GM19035 (cell line): Measurements from ENCODE around the gene POU6F2.
"Not testable (repeated sequence)": the region's sequence is repeated elsewhere in the genome, so short reads cannot be mapped to it uniquely, and the experiment has no call there.

Experiments
- ATAC-seq: cut with Tn5 transposase; IDR thresholded peaks from one replicate; pipeline ENCODE4 v1.9.1; 2021; ENCODE audit not compliant: unreplicated experiment

POU6F2 gene

GRCh38 chr7:39294022-39294421, 316.3 kb downstream of the POU6F2 start:
- no peak for ATAC-seq

- no peak for ATAC-seq
Observed at GRCh38 chr7:39295796-39296195, 318.1 kb downstream of the POU6F2 start.

DNA sequence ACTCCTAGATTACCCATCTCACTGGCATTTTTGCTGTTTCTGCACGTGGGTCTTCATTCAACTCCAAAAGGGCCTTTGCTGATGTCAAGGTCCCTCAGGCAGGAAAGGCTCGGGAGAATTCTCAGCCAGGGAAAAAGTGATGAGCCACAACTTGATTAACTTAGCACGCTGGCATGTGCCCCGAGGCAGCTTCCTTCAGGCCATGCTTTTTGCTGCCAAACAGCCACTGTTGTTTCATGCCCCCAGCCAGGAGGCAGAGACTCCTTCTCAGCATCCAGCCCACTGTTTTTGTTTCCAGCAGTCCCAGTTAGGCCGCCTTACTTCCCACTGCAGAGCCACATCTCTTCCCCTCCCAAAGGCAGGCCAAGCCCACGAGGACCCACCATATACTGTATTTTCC, 322.0 kb downstream of the POU6F2 start:
- ATAC-seq = no peak

GRCh38 chr7:39300276-39300675, 322.6 kb downstream of the POU6F2 start:
- no peak for ATAC-seq

- no peak for ATAC-seq
Observed at GRCh38 chr7:39301543-39301942, 323.8 kb downstream of the POU6F2 start.

GRCh38 chr7:39304178-39304577, 326.5 kb downstream of the POU6F2 start:
- ATAC-seq = no peak

- no peak for ATAC-seq
Observed at GRCh38 chr7:39304668-39305405, 327.1 kb downstream of the POU6F2 start.

GRCh38 chr7:39306016-39306570, 328.4 kb downstream of the POU6F2 start:
- ATAC-seq = no peak

GRCh38 chr7:39310699-39311098, 333.0 kb downstream of the POU6F2 start:
- ATAC-seq = no peak

GRCh38 chr7:39312254-39312989, 334.7 kb downstream of the POU6F2 start:
- no peak for ATAC-seq

DNA sequence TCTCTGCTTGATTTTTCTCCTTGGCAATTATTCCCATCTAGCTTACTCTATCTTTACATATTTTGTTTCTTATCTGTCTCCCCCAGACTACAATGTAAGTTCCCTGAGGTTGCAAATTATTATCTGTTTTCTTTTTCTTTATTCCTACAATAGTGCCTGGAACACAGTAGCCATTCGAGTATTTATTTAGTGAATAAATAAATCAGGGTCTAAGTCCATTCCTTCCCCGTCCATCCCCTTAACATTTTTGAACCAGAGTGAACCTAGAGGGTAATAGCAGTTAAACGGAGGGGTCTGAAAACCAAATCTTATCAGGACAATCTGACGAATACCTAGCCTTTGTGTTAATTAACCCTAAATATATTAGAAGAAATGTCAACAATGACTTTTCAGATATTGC, 335.7 kb downstream of the POU6F2 start:
- ATAC-seq = no peak

GRCh38 chr7:39313974-39314373, 336.3 kb downstream of the POU6F2 start:
- ATAC-seq = no peak

GRCh38 chr7:39317107-39317506, 339.4 kb downstream of the POU6F2 start:
- no peak for ATAC-seq

DNA sequence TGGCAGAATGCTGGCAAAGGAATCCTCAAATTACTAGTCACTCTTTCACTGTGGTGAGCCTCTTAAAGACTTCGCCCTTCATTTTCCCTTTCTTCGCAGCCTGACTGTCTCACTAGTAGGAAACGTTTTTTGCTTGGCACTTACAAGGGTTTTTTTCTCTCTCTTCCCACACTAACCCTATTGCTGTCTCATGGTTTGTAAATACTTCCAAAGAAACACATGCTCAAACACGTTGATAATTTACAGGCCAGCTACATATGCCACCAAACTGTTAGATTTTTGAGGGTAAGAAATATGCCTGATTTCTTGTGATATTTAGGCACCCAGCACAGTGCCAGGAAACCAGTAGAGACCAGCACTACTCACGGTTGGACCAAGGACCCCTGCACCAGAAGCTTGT, 340.2 kb downstream of the POU6F2 start:
- ATAC-seq = no peak

DNA sequence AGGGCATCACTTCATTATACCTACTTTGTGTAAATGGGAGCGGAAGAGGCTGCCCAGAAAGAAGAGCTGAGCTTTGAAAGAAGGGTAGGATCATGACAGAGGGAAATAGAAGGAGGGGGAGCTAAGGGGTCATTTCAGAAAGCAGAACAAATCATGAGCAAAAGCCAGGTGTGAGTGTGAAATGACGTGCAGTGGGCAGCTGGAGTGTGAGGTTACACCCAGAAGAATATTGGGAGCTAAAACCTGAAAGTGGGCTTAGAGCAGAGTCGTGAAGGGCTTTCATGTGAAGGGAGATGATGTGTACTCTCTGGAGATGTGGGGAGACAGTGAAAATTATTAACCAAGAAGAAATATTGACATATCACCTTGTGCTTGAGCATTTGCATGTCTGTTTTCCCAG, 343.5 kb downstream of the POU6F2 start:
- no peak for ATAC-seq

- ATAC-seq = no peak
Observed at GRCh38 chr7:39321909-39322498, 344.3 kb downstream of the POU6F2 start.

- ATAC-seq = no peak
Observed at GRCh38 chr7:39324139-39324760, 346.5 kb downstream of the POU6F2 start.

DNA sequence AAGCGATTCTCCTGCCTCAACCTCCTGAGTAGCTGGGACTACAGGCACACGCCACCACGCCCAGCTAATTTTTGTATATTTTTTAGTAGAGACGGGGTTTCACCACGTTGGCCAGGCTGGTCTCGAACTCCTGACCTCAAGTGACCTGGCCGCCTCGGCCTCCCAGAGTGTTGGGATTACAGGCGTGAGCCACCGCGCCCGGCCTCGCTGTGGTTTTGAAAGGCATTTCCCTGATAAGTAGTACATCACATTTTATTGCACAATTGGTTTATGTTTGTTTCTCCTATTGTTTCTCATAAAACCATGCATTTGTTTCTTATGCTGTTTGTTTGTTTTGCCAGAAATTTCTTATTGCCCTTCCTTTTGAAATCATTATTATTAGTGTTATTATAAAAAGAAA, 353.9 kb downstream of the POU6F2 start:
- ATAC-seq = not testable (repeated sequence)

- no peak for ATAC-seq
Observed at GRCh38 chr7:39332142-39332541, 354.4 kb downstream of the POU6F2 start.

GRCh38 chr7:39333701-39334100, 356.0 kb downstream of the POU6F2 start:
- ATAC-seq = no peak

- no peak for ATAC-seq
Observed at GRCh38 chr7:39336442-39336841, 358.7 kb downstream of the POU6F2 start.
